Kasumi-1 (cell line): Measurements from ENCODE around the gene TMEM150B.

Experiments used
- DNase-seq, 2 experiments: peaks; one replicate each; lab custom pipeline; 2025; lab: John Stamatoyannopoulos, UW

Gene TMEM150B

DNA sequence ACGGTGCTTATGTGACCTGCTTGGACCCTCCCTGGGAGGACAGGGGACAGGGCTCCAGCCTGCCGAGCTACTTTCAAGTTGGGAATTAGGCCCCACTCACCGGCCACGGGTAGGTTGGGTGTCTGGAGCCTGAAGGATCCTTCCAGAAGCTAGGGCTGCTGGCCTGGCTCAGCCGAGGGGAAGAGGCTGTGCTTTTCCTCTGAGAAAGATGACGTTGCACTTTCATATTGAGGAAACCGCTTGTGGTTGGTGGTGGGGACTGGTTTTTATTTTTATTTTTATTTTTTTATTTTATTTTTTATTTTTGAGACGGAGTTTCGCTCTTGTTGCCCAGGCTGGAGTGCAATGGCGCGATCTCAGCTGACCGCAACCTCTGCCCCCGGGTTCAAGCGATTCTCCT lies at the start of gene TMEM150B:
TMEM150B (minus strand) TSS at position 170 of the 400 bp plus-strand sequence. CDS start 4,305 bp downstream, outside the sequence.
- no peak for DNase-seq

- no peak for DNase-seq
These were observed 49.0 kb upstream of the TMEM150B start for GRCh38 chr19:55373993-55374757.

GRCh38 chr19:55373306-55373992 lies 48.3 kb upstream of the TMEM150B start:
- no peak for DNase-seq

DNA sequence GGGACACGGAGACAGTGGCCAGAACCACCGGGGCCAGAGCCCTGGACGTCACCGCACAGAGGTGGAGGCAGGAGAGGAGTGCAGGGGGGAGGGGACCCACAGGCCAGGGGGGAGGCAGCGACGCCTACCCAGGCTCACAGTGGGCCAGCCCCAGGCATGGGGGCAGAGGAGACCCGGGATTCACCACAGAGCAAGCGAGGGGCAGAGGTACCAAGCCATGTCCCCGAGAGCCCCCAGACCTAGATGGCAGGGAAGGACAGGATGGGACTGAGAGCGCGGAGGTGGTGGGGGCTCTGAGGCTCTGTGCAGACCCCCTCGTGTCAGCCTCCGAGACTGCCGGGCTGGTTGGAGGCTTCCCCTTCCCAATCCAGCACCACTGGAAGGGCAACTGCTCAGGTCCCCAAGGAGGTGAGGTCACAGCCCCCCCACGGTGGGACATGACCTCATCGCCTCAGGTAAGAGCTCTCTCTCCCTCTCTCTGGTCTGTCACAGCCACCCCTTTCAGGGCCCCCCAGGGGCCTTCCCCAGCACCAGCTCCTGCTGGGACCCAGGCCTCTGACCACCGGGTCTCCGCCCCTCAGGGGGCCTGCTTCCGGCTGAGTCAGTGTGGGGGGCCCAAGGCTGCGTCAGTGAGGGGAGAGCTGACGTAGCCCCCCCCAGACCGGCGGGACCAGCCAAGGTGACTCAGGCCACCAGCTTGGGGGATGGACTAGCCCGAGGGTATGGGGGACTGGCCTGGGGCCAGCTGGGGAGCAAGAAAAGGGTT lies 47.4 kb upstream of the TMEM150B start:
- no peak for DNase-seq

- DNase-seq = no peak
These were observed 45.3 kb upstream of the TMEM150B start, which contains the start of gene IL11 for GRCh38 chr19:55370305-55370988. IL11 (minus strand) TSS chr19:55370463; CDS start chr19:55370310, 153 bp downstream.

DNA sequence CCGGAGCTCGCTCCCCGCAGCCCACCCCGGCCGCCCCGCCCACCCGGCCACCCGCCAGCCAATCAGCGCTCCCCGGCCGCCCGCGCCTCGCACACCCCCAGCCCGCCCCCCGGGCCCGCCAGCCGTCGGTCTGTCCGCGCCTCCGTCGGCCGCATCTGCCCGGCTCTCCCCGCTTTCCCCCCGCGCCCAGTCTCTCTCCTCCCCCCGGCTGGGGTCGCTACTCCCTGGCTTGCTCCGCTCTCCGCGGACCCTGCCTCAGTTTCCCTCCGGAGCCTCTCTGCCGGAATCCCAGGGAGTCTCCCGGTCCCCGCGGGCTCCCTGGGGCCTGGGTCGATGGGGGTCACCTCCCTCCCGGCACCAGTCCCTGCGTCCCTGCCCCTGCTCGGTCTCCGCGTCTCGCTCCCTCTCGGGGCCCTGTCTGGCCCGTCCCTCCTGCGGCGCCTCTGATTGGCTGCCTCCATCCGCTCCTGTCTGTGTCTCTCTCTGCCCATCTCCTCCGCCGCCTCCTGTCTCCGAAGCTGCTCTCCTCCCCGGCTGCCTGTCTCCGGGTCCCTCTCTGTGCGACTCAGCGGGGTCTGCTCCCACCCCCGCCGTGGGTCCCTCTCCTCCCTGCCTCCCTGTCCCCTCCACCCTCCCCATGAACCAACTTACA lies 44.6 kb upstream of the TMEM150B start:
- no peak for DNase-seq

- no peak for DNase-seq
These were observed 43.8 kb upstream of the TMEM150B start for GRCh38 chr19:55368701-55369563.

GRCh38 chr19:55368106-55368505 lies 43.0 kb upstream of the TMEM150B start:
- no peak for DNase-seq

- DNase-seq = no peak
These were observed 41.6 kb upstream of the TMEM150B start for GRCh38 chr19:55366790-55367189.

GRCh38 chr19:55365964-55366363 lies 40.8 kb upstream of the TMEM150B start:
- DNase-seq = no peak

- no peak for DNase-seq
These were observed 40.1 kb upstream of the TMEM150B start for GRCh38 chr19:55365245-55365644.

- no peak for DNase-seq
These were observed 38.0 kb upstream of the TMEM150B start, which contains the start of gene GARIN5B for GRCh38 chr19:55362990-55363716. GARIN5B (minus strand) TSS chr19:55363260; CDS start chr19:55363066, 194 bp downstream.

DNA sequence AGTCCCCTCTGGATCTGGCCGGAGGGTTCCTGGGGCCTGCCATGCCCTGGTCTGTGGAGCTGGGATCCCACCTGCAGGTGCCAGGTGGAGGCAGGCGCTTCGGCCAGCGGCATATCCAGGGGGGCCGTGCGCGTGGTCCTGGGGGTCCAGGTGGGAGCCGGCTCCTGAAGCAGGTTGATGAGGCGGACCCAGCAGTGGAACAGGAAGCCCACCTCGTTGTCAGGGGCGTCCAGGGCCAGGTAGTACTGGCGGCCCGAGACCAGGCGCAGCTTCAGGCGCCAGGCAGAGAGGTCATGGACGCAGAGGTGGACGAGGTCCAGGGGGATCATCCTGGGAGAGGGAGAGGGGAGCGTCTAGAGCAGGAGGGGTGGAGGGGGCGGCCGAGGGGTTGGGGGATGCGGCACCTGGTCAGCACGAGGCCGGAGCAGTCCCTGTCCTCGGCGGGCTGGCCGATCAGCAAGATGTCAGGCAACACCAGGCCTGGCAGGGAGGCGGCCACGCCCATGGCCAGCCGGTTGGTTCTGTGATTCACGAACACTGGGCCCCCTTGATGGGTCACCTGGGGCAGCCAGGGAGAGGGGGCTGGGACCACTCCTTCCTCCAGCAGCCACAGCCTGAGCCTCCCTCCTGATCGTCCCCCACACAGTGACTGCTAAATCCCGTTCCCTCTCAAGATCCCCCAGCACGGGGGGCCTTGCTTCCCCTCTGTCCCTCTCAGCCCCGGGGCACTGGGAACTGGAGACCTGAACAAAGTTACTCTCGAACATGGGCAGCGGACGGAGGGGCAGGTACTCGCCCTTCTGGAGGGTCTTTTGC lies 37.2 kb upstream of the TMEM150B start:
- DNase-seq = no peak

DNA sequence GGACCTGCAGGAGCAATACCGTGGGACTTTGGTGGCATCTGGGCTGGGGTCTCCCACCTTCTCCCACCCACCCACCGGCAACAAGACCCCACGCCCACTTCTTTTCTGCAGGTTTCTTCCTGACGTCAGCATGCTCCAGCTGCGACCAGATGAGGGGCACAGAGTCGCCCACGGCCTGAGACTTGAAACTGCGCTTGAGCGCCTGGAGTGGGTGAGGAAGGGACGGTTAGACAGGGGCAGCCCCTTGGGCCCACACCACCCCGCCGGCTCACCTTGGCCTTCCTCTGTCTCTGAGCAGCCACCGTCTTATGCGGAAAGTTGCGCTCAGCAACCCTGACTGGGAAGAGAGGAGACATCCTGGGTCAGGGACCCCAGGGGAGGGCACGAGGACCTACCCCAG lies 35.8 kb upstream of the TMEM150B start:
- no peak for DNase-seq

DNA sequence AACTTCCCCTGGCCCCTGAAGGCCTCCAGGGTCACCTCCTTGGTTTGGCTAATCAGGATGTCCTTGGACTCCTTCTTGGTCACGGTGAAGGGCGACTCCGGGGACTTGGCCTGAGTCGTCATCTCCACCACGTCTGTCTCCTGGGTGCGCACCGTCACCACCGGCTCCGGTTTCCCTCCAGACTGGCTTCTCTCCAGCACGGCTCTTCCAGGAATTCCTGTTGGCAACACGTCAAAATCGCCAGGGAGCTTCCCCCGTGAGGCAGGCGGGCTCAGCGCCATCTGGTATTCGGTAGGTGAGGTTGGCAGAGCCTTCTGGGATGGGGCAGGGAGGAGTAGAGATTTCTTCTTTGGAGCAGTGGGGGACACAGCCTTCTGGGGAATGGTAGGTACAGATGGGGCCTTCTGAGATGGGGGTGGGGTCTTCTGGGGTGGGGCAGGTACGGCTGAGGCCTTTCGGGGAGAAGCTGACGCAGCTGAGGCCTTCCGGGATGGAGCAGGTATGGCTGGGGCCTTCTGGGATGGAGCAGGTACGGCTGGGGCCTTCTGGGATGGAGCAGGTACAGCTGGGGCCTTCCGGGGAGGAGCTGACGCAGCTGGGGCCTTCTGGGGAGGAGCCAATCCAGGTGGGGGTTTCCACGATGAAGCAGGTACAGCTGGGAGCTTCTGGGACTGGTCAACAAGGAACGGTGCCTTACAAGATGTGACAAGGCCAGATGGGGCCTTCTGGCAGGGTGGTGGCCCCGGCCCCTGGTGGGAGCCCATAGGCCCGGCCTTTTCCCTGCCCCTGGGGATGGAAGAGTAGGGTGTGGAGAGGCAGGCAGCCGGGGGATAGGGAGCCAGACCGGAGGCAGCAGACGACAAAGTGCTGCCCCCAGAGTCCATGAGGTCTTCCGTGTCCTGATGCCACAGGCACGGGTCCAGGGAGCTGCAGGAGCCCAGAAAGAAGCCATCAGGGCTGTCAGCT lies 34.1 kb upstream of the TMEM150B start:
- DNase-seq = no peak

- no peak for DNase-seq
These were observed 33.4 kb upstream of the TMEM150B start for GRCh38 chr19:55358493-55358892.

DNA sequence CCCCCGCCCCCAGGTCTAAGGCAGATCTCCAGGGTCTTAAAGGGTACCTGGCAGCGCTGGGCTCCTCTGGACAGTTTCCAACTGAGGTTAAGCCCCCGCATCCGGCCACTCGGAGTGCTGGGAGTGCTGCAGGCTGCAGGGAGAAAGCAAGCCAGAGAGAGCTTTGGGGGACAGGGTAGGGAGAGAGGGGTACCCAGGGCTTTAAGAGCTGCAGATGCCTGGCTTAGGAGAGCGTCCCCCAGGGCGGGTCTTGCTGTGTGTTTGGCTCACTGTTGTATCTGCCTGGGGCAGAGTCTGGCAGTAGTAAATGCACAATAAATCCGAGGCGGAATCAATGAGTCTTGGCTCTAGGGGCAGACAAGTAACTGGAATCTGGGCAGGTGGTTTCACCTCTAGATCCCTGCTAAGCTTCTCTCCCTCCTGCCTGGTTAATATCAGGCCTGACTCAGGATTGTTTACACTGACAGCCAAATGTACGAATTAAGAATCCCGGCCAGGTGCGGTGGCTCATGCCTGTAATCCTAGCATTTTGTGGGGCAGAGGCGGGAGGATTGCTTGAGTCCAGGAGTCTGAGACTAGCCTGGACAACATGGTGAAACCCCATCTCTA lies 30.2 kb upstream of the TMEM150B start:
- DNase-seq = no peak
